GM18507 (cell line): ENCODE data around the gene HSPA4L.
A peak's percentile ranks its signal among the peaks of the same experiment; 100 is the strongest.

ENCODE experiments used
- DNase-seq: peaks from one replicate; pipeline ENCODE4 v3.0.0; 2011; ENCODE audit warnings: low read depth; ENCODE audit not compliant: insufficient read length; ENCODE audit errors: extremely low spot score
- FAIRE-seq: peaks from 2 replicates; lab custom pipeline; 2011; peaks lifted over from hg19 to GRCh38; lab: Jason Lieb, UNC

HSPA4L gene

DNA sequence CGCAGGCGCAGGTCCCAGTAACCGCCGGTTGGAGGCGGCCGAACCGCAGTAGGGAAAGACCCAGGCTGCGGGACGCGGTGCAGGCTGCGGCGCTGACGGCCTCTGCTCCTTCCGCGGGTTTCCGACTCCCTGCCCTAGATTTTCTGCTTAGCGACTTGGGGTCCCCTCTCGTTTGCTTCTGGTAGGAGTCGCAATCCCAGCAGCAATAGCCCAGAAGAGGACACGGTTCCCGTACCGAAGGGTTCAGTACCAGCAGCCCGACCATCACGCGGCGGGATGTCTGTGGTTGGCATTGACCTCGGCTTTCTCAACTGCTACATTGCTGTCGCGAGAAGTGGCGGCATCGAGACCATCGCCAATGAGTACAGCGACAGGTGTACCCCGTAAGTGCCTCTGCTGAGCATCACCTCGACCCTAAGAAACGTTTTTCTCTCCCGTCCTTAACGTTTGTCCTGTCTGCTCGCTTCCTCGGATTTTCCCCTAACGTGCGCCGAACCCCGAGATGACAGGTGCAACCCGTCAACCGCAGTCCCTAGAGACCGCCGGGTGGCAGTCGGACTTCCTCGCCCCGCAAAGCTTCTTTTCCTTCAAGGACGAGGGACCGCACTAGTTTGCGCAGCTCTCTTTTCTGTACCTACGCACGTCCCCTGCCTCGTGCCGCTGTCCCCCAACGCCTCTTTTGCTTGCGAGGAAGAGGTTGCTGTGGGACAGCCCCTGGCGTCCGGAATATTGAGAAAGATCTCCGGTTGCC lies at the start of gene HSPA4L:
Gene HSPA4L (plus strand): TSS at position 48 of the 751 bp plus-strand sequence. CDS start 229 bp downstream, at position 277.
- no peak for FAIRE-seq
- DNase-seq, result peak; percentile 26

DNA sequence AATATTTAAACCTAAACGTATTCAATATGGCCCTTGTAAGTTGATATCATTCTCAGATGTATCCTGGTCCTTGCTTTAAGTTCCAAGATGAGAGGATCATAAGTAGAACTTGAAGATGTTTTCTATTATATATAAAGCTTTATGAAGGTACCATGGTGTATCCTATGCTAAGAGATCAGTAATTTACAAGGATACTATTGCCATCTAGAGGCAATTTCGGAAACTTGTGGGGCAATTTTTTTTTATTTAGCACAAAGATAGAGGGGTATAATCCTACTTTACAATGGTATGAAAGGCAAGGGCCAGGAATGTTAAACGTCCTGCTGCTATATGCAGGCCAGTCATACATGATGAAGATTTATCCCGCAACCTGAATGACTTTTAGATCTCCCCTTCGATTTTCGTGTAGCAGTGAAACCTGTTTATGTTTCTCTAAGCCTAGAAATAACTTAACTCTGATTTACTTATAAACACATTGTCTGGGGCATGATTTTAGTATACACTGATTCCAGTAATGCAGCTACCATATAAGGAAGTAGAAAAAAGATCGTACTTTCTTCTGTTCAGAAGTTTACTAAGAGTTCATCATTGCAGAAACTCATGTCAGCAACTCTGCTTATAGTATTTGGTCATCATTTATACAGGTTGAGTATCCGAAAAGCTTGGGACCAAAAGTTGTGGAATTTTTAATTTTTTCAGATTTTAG lies 49.3 kb upstream of the HSPA4L start:
- DNase-seq (peak; percentile 22), FAIRE-seq (peak; percentile 80)

DNA sequence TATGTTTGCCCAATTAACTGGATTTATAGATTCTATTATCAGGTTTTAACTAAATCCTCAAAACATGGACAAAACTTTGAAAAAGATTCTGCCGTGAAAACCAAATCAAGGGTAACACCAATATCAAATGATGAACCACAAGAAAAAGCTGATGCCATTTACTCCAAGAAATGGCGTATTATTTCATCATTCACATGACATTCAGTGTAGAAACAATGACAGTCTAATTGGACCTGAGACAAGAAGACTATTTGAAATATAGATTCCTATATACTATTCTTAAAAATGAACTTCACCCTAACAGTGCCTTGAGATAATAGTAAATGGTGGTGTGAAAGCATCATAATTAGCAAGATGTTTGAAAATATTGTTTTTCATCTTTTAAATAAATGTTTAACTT lies 47.1 kb upstream of the HSPA4L start:
- no peak for DNase-seq
- no peak for FAIRE-seq

DNA sequence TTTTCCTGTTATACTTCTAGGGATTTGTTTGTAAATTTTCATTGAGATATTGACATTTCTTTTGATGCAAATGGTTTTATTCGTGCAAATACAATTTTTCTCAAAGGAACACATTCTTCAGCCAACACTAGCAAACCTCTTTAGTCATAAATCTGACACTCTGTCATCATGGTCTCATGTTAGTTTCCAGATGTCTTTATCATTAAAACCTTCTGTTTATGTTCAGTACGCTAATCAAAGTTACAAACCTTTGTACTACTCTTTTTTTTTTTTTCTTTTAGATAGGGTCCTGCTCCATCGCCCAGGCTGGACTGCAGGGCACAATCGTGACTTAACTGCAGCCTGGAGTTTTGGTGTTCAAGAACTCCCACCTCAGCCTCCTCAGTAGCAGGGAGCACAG lies 44.8 kb upstream of the HSPA4L start:
- FAIRE-seq (no peak), DNase-seq (no peak)

DNA sequence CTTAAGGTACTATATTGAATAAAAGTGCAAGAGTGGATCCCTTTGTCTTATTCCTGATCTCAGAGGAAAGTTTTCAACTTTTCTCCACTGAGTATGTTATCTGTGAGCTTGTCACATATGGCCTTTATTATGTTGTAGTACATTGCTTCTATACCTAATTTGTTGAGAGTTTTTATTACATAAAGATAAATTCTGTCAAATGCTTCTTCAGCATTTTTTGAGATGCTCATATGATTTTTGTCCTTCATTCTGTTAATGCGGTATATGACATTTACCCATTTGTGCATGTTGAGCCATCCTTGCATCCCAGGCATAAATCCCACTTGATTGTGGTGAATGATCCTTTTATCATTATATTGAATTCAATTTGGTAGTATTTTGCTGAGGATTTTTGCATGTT lies 40.9 kb upstream of the HSPA4L start:
- FAIRE-seq (no peak), DNase-seq (no peak)

DNA sequence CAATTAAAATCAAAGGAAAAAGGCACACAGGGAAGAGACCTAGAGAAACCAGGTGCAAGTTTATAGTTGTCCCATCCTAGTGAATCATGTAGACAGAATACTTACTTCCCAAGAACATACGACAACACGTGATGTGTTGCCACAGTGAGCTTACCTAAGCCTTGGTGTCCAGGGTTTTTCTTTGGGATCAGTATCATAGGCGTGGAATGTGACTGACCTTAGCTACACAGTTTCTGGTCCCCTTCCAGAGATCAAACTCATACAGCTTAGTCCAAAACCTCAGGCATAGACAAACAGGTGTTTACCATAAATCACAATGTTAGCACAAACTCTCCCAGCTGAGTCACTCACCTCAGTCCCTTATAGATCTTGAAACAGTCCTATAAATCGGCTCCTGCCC lies 34.2 kb upstream of the HSPA4L start:
- FAIRE-seq (no peak), DNase-seq (no peak)

DNA sequence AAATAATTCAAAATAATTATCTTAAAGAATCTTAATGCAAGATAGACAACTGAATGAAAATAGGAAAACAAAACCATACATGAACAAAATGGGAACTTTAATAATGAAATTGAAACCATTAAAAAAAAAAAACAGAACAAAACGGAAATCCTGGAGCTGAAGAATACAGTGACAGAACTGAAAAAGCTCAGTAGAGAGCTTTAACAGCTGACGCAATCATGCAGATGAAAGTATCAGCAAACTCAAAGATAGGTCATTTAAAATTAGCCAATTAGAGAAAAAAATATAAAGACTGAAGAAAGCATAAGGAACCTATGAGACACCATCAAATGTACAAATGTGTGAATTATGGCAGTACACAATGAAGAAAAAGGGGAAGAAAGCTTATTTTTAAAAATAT lies 33.2 kb upstream of the HSPA4L start:
- FAIRE-seq, result no peak
- DNase-seq, result no peak

DNA sequence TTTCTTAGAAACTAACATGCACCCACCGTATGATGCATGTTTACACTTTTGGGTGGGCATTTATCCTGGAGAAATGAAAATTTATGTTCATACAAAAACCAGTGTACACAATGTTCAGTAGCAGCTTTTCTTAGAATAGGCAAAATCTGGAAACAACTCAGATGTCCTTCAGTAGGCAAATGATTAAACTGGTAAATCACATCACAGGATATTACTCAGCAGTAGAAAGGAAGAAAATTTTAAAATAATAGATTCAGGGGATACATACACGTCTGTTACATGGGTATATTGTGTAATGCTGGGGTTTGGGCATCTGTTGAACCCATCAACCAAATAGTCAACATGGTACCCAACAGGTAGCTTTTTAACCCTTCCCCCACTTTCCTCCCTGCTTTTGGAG lies 25.2 kb upstream of the HSPA4L start:
- DNase-seq (no peak), FAIRE-seq (no peak)

DNA sequence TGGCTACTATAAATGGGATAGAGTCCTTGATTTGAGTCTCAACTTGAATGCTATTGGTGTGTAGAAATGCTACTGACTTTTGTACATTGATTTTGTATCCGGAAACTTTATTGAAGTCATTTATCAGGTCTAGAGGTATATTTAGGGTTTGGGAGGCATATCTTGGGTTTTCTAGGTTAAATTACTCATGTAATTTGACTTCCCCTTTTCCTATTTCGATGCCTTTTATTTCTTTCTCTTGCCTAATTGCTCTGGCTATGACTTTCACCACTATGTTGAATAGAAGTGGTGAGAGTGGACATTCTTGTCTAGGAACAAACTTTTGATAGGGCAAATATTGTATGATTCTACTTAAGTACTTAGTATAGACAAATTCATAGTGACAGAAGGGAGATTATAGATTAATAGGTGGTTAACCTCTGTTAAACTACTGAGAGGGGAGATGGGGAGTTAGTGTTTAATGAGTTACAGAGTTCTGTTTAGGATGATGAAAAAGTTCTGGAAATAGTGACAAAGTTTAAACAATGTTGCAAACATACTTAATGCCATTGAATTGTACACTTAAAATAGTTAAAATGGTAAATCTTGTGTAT lies 22.8 kb upstream of the HSPA4L start:
- DNase-seq (no peak), FAIRE-seq (peak; percentile 73)

DNA sequence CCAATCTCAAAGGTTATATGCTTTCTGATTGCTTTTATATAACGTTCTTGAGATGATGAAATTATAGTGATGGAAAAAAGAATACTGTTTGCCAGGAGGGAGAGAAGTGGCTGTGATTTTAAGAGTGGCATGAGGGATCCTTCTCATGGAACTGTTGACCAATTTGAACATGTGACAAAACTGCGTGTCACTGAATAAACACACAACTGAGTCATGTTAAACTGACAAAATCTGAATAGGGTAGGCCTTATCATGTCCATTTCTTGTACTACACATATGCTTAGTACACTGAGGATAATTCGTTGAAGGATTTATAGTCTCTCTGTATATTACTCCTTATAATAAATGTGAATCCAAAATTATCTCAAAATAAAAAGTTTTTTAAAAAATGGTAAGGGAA lies 22.2 kb upstream of the HSPA4L start:
- FAIRE-seq, result no peak
- no peak for DNase-seq

DNA sequence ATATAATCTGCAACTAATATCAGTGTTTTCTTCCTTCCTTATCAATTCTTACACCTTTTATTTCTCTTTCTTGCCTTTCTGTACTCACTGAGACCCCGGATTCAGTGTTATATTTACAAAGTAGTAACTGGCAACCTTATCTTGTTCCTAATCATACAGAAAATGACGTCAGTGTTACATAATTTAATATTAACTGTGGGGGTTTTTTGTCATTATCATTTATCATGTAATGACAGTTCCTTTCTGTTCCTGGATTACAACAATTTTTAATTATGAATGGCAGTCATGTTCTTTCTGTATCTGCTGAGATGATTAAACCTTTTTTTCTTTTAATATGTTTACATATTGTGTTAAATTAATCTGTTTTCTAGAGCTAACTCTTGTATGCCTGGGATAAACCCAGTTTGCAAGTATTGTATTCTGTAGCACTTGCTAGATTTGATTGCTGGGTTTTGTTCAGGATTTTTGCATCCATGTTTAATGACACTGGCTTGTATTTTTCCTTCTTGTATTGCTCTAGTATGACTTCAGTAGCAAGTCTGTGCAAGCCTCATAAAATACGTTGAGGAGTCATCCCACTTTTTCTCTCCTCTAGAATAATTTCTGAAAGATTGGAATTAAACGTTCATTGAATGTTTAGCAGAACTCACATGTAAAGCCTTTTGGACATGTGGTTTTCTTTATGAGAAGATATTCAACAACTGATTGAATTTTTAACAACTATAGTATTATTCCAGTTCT lies 10.4 kb upstream of the HSPA4L start:
- no peak for DNase-seq
- no peak for FAIRE-seq

DNA sequence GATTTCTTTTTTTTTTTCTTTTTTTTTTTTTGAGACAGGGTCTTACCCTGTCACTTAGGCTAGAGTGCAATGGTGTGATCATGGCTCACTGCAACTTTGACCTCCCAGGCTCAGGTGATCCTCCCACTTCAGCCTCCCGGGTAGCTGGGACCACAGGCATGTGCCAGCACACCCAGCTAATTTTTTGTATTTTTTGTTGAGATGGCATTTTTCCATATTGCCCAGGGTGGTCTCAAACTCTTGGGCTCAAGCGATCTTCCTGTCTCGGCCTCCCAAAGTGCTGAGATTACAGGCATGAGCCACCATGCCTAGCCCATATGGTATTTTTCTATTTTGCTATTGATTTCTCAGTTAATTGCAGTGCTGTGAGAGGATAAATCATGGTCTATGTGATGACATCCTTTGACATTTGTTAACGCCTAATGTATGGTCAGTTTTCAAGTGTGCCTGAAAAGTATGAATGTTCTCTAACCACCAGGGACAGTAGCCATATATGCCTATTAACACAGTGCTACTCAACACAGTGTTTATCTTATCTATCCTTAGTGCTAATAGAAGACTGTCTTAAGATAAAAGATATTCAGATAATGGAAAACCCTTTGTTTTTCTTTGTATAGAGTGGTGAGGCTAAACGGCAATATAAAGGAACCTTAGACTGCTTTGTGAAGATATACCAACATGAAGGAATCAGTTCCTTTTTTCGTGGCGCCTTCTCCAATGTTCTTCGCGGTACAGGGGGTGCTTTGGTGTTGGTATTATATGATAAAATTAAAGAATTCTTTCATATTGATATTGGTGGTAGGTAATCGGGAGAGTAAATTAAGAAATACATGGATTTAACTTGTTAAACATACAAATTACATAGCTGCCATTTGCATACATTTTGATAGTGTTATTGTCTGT lies 9.1 kb upstream of the HSPA4L start:
- no peak for DNase-seq

DNA sequence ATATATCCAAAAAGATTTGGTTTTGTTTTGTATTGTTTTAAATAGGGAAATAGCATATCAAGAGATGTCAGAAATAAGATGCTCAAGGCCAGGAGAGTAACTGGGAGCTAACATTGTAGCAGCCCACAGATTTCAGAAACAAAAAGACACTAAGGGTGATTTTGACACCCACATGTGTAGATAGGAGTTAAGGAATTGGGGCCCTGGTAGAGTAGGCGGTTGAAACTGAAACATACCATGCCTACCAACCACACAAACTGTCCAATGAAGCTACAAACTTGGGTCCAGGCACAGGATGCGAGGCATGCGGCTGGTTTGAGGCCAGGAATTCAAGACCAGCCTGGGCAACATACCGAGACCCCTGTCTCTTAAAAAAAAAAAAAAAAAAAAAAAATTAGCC lies 6.3 kb upstream of the HSPA4L start:
- FAIRE-seq, result peak; percentile 15
- no peak for DNase-seq

More for the DNA sequence above, 9.1 kb upstream of the HSPA4L start:
- no peak for FAIRE-seq

DNA sequence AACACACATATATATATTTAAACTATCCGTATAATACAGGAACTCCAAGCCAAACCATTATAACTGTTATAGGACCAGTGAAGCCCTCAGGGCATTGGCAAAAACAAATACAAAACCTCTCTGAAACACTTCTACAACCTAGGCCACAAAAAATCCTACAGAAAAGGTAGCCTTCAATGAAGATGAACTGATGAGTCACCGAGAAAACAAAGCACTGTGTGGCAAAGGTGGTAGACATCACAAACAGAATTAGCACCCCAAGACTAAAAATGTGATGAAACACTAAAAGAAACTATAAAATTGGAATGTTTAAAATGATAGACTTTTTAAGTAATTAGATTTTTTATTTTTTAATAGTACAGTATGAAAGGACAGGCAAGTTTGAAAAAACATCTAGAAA lies 5.5 kb upstream of the HSPA4L start:
- FAIRE-seq, result peak; percentile 67
- no peak for DNase-seq

DNA sequence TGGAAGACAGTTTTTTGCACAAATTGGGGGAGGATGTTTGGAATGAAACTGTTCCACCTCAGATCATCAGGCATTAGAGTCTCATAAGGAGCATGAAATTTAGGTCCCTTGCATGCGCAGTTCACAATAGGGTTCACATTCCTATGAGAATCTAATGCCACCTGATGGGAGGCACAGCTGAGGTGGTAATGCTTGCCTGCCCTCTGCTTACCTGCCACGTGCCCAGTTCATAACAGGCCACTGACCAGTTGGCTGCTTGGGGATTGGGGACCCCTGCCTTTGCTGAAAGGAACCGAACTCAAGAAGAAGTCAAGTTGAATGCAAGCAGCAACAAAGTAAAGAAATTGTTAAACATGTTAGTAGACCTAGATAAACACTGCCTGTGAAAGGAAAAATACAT lies 4.6 kb upstream of the HSPA4L start:
- DNase-seq (no peak), FAIRE-seq (no peak)

DNA sequence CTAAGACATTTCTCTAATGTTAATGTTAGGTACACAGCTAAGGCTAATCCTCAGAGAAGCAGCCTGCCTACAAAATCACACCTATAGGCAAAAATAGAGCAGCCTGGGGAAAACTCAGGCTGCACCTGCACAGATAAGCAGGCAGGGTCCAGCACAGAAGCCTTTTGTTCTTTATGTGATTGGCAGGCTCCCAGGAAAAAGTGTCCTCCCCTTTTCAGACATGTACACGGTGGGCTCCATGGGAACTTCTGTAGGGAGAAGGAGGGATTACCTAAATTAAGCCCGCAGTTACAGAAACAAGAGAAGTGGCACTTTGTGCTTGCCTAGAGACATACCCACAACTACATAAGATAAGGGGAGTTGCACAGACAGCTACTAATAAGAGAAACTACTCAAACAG lies 4.0 kb upstream of the HSPA4L start:
- peak; percentile 44 for FAIRE-seq
- DNase-seq, result no peak

DNA sequence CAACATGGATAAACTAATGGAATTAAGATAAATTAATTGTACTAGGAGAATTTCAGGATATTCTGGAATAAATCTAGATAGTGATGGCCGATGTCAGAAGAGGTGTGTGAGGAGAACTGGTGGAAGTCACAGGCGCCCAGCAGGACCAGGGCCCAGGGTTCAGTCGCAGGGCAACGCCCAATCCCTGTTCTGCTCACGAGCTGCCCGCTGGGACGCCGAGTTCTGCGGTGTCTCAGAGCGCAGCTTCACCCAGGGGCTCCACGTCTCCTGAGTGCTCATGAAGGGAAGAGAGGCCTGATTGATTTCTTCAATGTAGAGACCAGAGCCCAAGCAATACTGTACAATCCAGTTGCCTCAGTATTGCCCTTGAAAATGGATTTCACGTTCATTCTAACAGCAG lies 1.5 kb upstream of the HSPA4L start:
- FAIRE-seq (no peak), DNase-seq (no peak)

DNA sequence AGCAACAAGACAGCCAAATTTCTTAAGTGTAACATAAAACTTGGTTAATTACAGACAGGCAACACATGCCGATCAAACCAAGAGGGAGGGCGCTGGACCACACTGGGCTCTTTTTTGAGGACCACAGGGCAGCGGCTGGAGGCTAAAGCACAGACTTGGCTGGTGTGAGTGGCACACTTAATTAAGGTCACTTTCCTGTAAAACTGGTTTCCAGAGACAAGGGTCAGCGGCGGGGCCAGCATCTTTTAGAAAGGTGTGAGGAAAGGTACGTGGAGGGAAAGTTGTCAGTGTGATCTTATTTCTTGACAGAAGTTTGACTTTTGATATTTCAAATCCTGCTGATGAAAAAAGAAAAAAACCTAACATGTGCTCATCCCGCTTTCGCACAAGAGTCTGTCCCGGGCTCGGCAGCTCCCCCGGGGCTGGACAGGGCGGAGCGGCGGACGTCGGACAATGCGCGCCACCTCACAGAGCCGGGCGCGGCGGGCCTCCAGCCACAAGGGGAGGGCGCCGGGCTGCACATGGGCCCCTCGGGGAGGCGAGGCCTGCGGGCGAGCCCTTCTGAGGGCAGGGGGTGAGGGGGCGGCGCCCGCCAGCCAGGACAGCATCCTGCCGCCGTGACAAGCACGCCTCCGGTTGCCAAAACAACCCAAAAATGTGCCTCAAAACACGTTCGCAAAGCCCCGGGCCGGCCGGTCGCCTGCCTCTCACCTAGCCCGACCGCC lies 660 bp upstream of the HSPA4L start:
- DNase-seq (no peak), FAIRE-seq (peak; percentile 48)

DNA sequence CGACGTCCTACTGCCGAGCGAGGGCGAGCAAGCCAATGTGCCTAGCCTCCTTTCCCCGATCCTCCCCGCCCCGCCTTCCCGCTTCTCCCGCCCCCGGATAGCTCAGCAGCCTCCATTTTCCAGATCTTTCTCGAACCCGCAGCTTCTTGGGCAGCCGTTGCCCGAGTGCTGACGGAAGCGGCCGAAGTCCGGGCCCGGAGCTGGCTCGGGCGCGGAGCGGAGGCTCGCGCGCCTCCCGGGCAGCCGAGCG lies 172 bp upstream of the HSPA4L start:
- DNase-seq, result peak; percentile 83
- peak; percentile 84 for FAIRE-seq
